ENCODE data around the gene DBN1. TPM values are rescaled to one million over a fixed set of nuclear protein-coding genes. Genes with fewer than 3 reads are reported as not detected.

DBN1 gene
- polyA plus RNA-seq, 4 donors = 180 to 210 (median 185) TPM

DNA sequence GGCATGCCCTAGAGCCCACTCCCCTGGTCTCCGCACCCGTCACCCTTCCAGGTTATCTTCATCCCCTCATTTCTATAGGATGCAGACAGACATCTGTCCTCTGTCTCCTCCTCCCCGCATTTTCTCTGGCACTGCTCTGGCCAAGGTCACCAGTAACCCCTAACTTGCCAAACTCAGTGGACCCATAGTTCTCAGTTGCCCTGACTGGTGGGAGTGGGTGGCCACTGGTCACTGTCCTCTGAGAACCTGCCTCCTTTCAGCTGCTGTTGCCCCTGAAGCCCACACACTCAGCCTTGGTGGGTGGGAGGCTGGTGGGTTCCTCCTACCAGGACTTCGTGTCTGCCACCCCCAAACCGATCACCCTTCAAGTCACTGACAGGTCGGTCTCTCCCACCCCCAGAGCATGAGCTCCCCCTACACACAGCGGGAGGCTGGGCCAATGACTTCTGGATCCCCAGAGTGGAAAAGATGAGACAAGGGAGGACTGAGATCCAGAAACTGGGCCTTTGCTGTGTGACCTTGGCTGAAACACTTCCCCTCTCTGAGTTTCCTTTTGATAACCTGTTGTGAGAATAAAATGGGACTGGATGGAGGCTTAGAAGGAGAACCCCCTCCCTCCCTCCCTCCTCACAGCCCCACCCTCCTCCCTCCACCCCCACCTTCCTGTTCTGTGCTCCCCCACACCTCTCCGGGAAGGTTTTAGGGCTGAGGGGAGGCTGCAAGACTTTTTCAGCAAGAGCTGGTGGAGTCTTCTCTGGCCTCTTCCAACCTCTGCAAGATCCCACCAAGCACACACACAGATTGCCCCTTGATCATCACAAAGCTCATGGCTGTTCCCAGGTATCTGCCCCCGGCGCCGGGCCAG, 2.4 kb upstream of the DBN1 start:
- DNase-seq (ENCODE audit: low read depth in 4 of 4, low spot score in 3 of 4) = no peak

DNA sequence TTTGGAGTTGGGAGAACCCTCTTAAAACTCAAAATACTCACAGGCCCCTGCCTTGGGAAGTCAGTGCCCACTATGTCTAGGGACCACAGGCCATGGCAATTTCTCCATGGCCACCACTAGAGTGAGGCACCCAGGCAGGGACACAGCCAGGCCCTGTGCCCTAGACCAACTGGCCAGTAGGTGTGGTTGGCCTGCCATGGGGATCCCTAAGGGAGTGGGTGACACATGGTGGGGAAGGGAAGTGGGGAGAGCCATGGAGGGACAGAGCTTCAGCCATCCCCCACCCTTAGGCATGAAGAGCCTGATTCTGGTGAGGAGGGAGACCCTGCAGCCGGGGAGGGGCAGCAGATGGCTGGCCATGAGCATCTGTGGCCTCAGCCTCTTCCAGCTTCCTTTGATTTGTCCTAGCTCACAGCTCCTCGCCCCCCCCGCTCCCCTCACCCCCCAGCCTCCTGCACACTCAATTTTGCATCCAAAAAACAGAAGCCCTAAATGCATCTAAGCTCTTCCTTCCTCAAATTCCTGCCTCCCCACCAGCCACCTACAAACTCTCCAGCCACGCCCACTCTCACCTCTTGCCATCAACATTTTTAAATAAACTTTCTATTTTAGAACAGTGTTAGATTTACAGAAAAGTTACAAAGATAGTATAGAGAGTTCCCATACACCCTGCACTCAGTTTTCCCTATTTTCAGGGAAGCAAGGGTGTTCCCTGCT, 1.6 kb upstream of the DBN1 start:
- DNase-seq (ENCODE audit: low read depth in 4 of 4, low spot score in 3 of 4) = no peak

DNA sequence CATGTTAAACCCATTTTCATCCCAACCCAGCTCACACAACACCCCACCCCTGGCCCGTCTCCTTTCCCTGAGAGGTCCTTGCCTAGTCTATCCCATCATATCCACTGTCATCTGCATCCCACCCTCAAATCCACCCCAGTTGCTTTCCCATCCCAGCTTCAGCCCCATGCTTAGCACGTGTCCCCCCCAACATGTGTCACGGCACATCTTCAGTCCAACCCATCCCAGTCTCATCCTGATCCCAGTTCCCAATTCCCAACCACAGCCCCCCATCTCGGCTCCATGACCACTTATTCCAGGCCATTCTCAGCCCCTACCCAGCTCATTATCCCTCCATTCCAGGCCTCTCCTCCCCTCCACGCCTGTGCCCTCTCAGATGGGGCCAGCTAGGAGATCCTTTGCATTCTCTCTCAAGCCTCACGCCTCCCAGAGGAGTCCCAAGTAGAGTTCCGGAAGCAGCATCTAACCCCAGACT, 605 bp upstream of the DBN1 start:
- no peak for DNase-seq (ENCODE audit: low read depth in 4 of 4, low spot score in 3 of 4)

DNA sequence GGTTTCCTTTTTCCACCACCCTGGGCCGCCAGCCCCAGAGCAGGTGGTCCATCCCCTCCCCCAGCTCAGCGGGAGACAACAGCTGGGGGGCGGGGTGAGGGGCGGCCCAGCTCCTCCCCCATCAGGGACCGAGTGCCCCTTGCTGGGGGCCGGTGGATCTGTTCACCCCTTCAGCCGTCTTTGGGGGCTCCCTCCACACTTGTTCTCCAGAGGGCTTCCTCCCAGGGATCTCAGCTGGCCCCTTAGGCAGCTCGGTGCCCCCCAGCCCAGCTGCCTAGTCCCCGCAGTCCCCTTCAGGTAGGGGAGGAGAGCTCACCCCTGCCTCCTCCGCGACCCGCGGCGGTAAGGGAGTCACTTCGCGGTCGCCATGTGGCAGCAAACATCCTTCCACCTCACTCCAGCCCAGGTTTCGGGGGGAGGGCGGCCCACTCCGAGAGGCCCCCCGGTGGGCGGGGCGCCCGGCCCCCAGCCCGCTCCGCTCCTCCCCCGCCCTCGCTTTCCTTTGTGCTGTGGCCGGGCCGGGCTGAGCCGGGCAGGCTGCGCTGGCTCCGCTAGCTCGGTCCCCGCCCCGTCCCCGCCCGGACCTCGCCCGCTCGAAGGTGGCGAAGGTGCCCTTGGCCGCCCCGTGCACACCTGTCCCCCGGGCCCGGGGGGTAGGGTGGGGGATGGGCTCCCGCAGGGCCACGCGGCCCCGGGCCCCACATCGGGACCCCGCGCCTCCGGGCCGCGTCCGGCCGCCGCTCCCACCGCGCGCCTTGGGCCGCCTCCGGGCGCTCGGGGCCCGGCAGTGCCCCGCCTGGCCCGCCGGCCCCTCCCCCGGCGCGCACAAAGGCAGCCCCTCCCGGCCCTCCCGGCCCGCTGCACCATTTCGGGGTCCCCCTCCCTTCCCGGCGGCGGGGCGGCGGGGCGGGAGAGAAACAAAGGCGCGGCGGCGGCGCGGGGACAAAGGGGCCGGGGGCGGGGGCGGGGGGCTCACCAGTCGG, 683 bp downstream of the DBN1 start:
- DNase-seq (ENCODE audit: low read depth in 4 of 4, low spot score in 3 of 4) = no peak

DNA sequence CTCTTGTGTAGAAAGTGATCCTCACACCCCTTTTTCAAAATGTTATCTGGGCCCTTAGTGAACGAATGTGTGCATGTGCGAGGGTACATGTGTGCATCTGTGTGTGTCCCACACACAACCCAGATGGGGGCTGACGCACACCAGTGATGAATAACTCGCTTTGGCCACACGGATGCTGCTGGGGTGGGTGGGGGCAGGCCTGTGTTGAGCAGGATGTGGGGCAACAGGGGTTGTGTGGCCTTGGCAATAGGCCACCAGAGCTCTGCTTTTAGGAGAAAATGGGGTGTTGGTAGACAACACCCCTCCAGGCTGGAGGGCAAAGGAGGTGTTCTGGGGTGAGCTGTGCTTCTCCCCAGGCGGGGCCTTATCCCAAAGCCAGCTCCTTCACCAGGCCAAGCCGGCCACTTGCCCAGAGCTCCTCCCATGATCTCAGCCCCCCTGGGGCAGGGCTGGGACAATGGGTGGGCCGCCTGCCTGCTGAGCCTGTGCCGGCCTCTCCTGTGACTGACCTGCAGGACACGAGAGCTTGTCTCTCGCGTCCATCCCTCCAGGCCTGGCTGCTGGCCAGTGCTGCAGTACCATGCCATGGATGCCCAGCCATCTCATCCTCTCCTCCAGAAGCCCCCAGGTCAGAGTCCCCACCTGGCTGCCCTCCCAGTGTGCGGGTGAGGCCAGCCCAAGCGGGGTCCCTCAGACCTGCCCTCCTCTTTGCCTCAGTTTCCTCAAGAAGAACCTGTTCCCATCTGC, 1.7 kb downstream of the DBN1 start:
- no peak for DNase-seq (ENCODE audit: low read depth in 4 of 4, low spot score in 3 of 4)

DNA sequence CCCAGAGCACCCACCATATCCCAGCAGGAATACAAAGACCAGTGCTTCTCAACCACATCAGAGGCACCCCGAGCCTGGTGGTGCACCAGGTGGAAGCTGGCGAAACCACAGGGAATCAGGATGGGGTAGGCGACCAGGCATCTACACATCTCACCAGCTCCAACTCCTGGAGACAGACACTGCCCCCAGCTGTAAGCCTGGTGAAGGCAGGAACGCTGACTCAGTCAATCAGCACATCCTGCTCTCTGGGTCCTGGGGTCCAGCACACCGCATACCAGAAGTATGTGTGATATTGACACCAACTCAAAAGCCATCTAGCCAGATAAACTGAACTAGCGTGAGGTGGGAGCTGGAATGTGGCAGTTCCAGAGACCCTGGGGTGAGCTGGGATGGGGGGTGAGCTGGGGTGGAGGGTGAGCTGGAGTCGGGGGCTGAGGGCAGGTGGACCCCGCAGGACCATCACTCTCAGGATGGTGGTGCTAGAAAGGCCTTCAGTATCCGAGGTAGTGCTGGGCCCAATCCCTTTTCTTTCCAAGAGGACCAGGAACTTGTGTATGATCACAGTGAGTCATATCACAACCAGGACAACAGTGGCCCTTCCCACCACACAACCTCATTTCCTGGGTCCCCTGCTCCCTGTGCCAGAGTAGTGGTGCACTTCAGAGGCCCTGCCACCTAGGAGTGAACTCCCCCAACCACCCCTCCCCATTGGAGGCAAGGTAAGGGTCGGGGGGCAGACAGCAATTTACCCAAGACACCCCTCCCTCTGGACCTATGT, 2.5 kb downstream of the DBN1 start:
- DNase-seq (ENCODE audit: low read depth in 4 of 4, low spot score in 3 of 4) = no peak

DNA sequence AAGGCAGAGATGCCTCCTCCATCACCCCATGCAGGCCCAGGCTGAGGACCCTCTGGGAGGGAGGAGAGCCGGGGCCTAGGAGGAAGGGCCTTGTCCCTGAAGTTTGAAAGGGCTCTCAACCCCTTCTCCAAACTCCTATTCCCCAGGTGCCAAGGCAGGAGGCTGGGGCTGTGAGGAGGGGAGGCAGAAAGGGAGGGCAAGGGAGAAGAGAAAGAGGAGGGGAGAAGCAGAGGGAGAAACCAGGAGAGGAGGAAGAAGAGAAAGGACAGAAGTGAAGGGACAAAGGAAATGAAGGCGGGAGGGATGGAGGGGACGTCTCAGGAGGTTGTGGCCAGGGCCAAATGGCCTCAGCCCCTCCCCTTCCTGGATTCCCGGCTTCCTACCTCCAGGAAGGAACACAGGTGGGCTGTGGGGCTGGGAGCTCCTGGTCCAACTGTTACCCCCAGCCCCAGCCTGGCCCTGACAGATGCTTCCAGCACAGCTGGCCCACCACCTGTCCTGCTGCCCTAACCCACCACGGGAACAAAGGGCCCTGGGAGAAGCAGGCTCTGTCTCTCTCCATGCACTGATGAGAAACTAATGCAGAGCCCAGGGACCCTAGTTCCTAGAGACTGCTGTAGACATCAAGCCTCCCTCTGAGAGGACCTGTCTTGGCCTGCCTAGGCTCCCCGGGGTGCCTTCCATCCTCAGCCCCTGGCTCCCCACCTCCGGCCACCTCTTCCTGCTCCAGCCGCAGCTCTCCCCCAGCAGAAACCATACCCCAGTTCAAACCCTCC, 3.5 kb downstream of the DBN1 start:
- no peak for DNase-seq (ENCODE audit: low read depth in 4 of 4, low spot score in 3 of 4)

DNA sequence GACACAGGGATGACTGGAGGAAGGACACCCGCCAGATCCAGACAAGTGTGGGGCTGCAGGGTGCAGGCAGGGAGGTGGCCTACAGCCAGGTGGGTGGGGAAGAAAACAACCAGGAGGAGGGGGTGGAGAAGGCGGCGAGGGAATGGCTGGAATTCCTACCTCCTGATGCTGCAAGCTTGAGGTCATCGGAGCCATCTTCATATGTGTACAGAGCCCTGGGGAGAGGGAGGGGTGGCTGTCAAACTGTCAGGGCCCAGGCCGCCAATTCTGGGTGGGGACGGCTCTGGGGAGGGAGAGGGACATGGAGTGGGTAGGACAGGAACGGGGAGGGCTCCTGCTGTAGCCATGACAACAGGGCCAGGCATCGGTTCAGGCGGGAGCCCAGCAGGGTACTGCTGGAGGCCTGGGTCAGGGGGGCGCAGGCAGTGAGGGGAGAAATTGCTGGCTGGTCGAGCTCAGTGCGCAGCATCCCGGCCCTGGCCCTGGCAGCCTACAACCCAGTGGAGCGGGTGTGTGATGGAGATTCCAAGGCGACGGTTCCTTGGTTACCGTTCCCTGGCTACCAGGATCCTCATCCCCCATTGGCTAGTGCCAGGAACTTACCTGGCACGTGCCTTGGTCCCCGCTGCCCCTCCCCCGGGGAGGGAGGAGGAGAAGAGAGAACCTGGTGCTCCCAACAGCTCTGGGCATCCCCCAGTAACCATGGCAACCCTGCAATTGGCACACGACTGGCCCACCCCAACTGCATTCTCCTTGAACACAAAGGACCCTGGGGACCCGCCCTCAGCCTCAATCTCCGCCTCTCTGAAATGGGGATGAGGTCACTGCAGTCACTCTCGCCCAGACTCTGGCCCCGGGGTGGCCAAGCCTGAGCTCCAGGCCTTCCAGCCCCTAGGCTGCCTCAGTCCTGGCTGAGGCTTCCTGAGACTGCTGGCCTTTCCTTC, 4.5 kb downstream of the DBN1 start:
- no peak for DNase-seq (ENCODE audit: low read depth in 4 of 4, low spot score in 3 of 4)

DNA sequence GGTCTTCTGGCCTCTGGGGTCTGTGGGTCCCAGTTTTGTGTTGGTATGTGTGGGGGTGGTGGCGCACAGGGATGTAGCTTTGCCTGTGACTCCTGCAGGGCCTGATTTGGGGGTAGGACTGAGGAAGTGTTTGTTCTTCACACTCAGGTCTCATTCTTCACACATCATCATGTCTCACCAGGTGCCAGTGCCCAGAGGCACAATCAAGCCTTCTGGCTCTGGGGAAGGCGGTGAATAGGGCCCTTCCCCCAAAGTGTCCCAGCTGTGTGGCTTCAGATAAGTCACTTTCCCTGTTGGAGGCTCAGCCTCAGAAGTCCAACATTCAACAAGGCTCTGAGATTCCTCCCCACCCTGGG, 5.1 kb downstream of the DBN1 start:
- DNase-seq (ENCODE audit: low read depth in 4 of 4, low spot score in 3 of 4) = no peak

DNA sequence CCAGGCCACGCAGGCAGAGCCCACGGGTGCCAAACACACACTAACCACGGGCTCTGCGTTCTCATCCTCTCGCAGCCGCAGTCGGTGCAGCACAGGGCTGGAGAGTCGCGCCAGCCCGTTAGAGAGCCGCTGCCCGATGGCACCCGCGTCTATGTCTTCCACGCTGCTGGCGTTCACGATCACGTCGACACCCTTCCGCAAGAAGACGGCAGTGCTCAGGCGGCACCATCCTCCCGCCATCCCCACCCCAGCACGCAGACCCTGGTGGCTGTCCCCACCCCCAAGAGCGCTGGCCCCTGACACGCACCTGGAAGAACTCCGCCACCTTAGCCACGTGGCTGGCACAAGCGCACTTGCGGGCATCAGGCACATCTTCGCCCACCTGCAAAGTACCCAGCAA, 6.0 kb downstream of the DBN1 start:
- no peak for DNase-seq (ENCODE audit: low read depth in 4 of 4, low spot score in 3 of 4)

DNA sequence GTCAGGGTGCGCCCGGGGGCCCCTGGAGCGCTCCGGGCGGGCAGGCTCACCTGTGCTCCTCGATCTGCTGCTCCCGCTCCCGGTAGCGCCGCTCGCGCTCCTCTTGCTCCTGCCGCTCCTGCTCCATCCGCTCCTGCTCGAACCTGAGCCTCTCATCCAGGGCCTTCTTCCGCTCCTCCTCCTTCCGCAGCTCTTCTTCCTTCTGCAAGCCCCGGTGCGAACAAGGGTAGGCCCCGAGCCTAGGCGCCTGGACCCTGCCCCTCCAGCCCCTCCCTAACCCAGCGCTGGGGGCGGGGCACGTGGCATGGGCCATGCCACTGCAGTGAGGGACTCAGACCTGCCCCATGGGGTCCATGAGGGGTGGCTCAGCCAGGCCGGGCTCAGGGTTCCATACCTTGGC, 6.6 kb downstream of the DBN1 start:
- DNase-seq (ENCODE audit: low read depth in 4 of 4, low spot score in 3 of 4) = no peak

DNA sequence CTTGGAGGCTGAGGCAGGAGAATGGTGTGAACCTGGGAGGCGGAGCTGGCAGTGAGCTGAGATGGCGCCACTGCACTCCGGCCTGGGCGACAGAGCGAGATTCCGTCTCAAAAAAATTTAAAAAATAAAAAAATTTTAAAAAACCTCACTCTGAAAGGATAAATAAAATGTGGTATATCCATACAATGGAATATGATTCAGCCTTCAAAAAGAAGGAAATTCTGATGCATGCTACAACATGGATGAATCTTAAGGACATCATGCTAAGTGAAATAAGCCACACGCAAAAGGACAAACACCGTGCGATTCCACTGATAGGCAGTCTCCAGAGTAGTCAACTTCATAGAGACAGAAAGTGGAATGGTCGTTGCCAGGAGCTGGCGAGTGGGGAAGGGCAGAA, 8.4 kb downstream of the DBN1 start:
- no peak for DNase-seq (ENCODE audit: low read depth in 4 of 4, low spot score in 3 of 4)

DNA sequence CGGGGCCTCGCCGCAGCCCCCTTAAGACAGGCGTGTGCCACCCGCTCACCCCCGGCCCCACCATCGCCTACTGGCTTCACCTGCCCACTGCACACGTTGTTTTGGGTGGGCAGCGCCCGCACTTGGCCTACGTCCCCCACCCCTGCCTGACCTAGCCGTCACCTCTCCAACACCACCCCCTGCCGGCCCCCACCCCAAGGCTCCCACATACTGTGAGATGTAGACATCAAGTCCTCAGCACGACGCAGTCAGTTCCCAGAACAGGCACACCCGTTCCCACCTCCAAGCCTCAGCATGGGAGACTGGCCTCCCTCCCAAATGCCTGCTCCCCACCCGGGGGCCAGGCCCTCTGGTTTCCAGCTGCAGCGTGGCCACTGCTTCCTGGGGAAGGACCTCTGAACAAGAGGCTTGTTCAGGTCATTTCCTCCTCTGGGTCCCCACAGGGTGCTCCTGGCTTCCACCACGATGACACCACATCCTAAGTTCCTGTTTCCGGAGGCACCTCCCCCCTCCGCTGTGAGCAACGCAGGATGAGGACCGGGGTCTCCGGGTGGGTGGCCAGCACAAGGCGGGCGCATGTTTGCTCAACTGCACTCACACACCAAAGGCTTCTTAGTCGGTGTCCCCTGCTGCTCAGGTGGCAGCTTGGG, 11.3 kb downstream of the DBN1 start:
- no peak for DNase-seq (ENCODE audit: low read depth in 4 of 4, low spot score in 3 of 4)

DNA sequence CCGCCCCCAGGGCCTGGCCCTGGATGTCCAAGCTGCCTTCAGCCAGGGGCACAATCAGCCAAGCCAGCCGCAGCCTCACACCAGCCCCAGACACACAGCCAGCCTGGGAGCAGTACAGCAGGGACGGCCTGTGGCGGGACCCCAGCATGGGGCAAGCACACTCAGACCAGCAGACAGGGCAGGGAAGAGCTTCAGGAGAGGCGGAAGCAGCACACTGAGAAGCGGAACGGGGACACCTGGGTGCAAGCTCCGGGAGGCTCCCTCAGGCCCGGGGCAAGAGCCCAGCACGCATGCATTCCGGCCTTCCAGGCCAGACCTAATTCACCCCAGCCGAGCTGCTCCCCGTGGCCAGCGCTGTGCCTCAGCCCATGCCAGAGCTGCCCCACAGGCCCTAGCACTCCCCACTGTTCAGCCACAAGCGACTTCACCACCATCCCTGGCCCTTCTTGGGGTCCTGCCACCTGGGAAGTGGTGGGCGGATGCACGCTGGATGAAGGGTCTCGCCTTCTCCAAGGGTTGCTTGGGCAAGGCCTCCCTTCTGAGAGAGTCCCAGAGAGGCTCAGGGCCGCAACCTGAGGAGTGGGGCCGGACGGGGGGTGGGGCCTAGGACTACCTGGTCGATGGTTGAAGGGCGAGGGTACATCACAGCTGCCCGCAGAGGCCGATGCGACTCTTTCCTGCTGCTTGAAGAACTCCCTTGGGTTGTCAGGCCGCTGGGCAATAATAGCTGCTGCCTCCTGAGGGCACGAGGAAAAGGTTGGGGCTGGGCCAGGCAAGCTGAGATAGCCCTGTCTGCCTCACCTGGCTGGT, 13.4 kb downstream of the DBN1 start:
- DNase-seq (ENCODE audit: low read depth in 4 of 4, low spot score in 3 of 4) = no peak

DNA sequence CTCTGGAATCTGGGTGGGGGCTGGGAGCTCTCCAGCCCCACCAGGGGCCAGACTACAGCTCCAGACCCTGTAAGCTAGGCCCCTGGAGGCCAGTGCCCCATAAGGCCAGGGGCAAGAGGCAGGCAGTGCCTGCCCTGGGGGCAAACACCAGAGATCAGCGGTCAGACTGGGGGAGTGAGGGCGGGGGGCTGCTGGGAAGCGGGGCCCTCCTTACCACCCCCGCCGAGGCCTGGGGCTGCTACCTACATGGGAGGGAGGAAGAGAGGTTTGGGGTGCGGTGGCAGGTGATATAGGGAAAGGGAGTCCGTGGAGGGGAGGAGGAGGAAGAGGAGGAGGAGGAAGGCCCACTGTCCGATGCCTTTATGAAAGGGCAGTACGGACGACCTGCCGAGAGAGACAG, 14.1 kb downstream of the DBN1 start:
- no peak for DNase-seq (ENCODE audit: low read depth in 4 of 4, low spot score in 3 of 4)

DNA sequence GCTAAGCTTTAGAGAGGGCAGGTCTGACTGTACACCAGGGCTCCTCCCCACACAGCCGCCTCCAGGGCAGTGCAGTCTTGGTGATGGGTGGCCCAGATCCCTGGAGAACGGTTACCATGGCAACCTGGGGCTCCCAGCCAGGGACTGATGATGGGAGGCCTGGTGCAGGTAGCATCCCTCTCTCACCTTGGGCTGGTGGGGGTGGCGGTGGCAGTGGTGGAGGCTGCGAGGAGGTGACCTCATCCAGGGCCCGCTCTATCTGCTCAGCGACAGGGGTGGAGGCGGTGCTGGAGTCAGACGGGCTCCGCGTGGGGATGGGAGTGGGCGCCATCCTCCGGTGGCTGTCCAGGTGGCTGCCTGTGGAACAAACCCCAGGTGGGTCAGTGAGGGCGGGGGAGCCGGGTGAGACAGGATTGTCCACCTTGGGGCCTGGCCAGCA, 14.5 kb downstream of the DBN1 start:
- DNase-seq (ENCODE audit: low read depth in 4 of 4, low spot score in 3 of 4) = no peak

All from left renal pelvis (tissue), 4 donors.